ENCODE results near the gene RNF150.

DNA sequence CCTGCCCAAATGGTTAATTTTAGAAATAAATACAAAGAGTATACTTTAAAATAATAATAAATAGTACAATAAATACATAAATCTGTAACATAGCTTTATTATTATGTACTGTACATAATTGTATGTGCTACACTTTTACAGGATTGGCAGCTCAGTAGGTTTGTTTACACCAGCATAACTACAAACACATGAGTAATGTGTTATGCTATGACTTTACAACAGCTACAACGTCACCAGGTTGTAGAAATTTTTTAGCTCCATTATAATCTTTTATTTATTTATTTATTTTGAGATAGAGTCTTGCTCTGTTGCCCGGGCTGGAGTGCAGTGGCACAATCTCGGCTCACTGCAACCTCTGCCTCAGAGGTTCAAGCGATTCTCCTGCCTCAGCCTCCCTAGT, 31.8 kb downstream of the RNF150 start:
- TF ChIP-seq GATA2 (IDR thresholded peaks at IDR 0.05; ENCODE audit: low read depth, low read length) (no peak), GATA3 (IDR thresholded peaks at IDR 0.05; ENCODE audit: low read depth, low read length) (no peak)

All from SH-SY5Y (cell line).